Vagina (tissue), 2 donors: ENCODE measurements around the gene ZFHX3.

ENCODE experiments used
- POLR2A ChIP-seq, 2 donors: fragments of 450-650 bp; IDR thresholded peaks; one replicate each; pipeline ENCODE4 v1.6.1; 2017; ENCODE audit warnings: antibody characterized with exemption in 2 of 2, mild to moderate bottlenecking in 2 of 2, moderate library complexity in 2 of 2
- POLR2AphosphoS5 ChIP-seq, 2 donors: sonication (generic); formaldehyde crosslinking; IDR thresholded peaks; one replicate each; pipeline ENCODE4 v1.9.0; 2017; ENCODE audit warnings: antibody characterized with exemption in 2 of 2, mild to moderate bottlenecking in 2 of 2, low read depth in 1 of 2; ENCODE audit not compliant: insufficient read depth in 1 of 2
- TF ChIP-seq, protein P1 (sequence below), 3 experiments: fragments of 450-650 bp in 2 of 3; fragments of 200-600 bp in 1 of 3; sonication (generic) in 1 of 3; IDR thresholded peaks; one replicate each; pipeline ENCODE4 v1.5.1; 2017 to 2019; ENCODE audit warnings: antibody characterized with exemption in 3 of 3, mild to moderate bottlenecking in 2 of 3, moderate library complexity in 2 of 3

- TF ChIP-seq, protein P1, sequence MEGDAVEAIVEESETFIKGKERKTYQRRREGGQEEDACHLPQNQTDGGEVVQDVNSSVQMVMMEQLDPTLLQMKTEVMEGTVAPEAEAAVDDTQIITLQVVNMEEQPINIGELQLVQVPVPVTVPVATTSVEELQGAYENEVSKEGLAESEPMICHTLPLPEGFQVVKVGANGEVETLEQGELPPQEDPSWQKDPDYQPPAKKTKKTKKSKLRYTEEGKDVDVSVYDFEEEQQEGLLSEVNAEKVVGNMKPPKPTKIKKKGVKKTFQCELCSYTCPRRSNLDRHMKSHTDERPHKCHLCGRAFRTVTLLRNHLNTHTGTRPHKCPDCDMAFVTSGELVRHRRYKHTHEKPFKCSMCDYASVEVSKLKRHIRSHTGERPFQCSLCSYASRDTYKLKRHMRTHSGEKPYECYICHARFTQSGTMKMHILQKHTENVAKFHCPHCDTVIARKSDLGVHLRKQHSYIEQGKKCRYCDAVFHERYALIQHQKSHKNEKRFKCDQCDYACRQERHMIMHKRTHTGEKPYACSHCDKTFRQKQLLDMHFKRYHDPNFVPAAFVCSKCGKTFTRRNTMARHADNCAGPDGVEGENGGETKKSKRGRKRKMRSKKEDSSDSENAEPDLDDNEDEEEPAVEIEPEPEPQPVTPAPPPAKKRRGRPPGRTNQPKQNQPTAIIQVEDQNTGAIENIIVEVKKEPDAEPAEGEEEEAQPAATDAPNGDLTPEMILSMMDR (IDR thresholded peaks at IDR 0.05), result no peak
- TF ChIP-seq POLR2AphosphoS5 (IDR thresholded peaks at IDR 0.05; ENCODE audit: insufficient read depth in 1 of 2, low read depth in 1 of 2) (no peak), POLR2A (IDR thresholded peaks at IDR 0.05) (no peak)
These were observed 34.0 kb downstream of the ZFHX3 start for GRCh38 chr16:73013974-73014373.
